Adipocyte (in vitro differentiated cells): Measurements from ENCODE around the gene ZCWPW1.

ENCODE experiments used
- DNase-seq: peaks from one replicate; pipeline ENCODE4 v3.0.0-alpha.2; 2015; ENCODE audit warnings: low read depth
- H3K27me3 ChIP-seq: replicated peaks from 2 replicates; pipeline ENCODE4 v1.7.0; 2013; ENCODE audit warnings: mild to moderate bottlenecking, low read length, moderate library complexity; ENCODE audit not compliant: control insufficient read depth, insufficient read depth
- H3K36me3 ChIP-seq: 2 replicates; pipeline ENCODE4 v1.7.0; 2013; ENCODE audit warnings: low read length, mild to moderate bottlenecking, moderate library complexity; ENCODE audit not compliant: control insufficient read depth, insufficient read depth, severe bottlenecking
- H3K4me1 ChIP-seq: 2 replicates; pipeline ENCODE4 v1.7.0; 2013; ENCODE audit warnings: mild to moderate bottlenecking, low read length, moderate library complexity; ENCODE audit not compliant: control insufficient read depth, insufficient read depth
- H3K4me3 ChIP-seq: 2 replicates; pipeline ENCODE4 v1.7.0; 2013; ENCODE audit warnings: mild to moderate bottlenecking, low read length, moderate library complexity
- H3K9ac ChIP-seq: 2 replicates; pipeline ENCODE4 v1.7.0; 2013; ENCODE audit warnings: mild to moderate bottlenecking, low read length, moderate library complexity
- H3K9me3 ChIP-seq: 2 replicates; pipeline ENCODE4 v1.7.0; 2013; ENCODE audit warnings: mild to moderate bottlenecking, low read length, moderate library complexity; ENCODE audit not compliant: control insufficient read depth

ZCWPW1 gene

DNA sequence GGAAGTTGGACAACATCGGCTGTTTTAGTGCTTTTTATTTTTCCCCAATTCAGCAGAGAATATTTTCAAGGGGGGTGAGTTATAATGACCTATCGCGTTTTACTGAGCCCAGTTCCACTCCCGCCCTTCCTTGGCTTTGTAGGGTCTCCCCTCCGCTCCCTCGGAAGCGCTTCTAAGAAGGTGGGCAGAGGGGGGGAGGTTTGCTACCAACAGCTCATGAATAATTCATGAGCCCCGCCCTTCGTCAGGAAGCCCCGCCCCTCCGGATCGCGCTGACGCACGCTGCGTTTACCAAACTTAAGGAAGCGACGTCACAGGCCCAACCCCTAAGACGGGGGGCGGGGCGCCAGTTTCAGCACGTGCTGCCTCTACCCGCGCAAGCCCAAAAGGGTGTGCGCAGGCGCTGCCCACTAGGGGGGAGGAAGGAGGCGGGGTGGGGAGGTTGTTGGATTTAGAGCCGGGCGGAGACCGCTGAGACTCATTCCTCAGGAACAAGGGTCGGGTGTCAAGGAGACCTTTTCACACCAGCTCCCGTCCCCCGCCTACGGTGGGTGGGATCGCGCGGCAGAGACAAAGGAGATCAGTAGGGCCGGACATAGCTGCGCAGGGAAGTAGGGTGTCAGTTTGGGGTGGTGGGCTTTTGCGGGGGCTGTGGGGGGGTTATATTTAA, 599 bp upstream of the ZCWPW1 start:
- peak overlapping the region; percentile 95 for H3K9ac ChIP-seq
- no peaks in the 10 kb centered on the region for H3K27me3 ChIP-seq
- peaks cover 24% of the 10 kb centered on the region for H3K36me3 ChIP-seq
- peak overlapping the region; percentile 98 for H3K4me3 ChIP-seq
- DNase-seq: peak; percentile 100
- H3K9me3 ChIP-seq: no peaks in the 10 kb centered on the region
- H3K4me1 ChIP-seq: peaks cover 28% of the 10 kb centered on the region

DNA sequence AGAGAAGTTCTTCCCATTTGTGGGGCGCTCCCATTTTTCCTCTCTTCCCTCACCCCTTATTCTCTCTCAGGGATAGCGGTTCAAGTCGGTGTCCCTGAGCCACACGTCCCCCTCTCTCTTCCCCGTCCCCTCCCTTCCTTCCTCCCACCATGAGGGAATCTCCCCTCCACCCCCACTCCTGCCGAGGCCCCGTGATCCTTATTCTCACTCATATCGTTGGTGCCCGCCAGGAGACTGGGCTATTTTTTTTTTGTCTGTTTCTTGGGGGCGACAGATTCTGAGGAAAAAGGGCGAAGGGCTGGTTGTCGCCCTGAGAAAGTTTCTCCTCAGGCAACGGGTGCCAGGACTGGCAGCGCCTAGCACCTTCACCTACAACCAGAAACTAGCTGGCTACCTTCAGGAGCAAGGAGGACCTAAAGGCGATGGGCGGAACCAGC, 723 bp downstream of the ZCWPW1 start:
- Histone ChIP-seq H3K27me3 (no peaks in the 10 kb centered on the region), H3K4me3 (peak overlapping the region; percentile 98), H3K9ac (peak overlapping the region; percentile 95), H3K9me3 (no peaks in the 10 kb centered on the region), H3K4me1 (peaks cover 28% of the 10 kb centered on the region), H3K36me3 (peaks cover 11% of the 10 kb centered on the region)
- no peak for DNase-seq

DNA sequence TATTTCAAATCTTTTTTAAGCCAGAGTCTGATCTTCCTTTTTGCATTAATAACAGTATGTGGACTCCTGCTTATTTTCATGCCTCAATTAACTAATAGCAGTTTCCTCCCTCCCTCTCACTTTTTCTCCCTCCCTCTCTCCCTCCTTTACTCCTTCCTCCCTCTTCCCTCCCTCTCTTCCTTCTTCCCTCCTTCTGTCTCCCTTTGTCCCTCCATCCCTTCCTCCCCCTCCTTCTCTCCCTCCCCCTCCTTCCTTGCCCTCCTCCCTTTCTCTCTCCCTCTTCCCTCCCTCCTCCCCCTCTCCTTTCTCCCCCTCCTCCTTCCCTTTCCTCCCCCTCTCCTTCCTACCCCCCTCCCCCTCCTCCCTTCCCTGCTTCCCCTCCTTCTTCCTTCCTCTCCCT, 2.0 kb downstream of the ZCWPW1 start:
- H3K4me1 ChIP-seq: peaks cover 17% of the 10 kb centered on the region
- no peak for DNase-seq
- peaks cover 1% of the 10 kb centered on the region for H3K36me3 ChIP-seq
- H3K9ac ChIP-seq: no peak overlapping the region
- H3K4me3 ChIP-seq: no peak overlapping the region
- H3K9me3 ChIP-seq: no peaks in the 10 kb centered on the region
- no peaks in the 10 kb centered on the region for H3K27me3 ChIP-seq

DNA sequence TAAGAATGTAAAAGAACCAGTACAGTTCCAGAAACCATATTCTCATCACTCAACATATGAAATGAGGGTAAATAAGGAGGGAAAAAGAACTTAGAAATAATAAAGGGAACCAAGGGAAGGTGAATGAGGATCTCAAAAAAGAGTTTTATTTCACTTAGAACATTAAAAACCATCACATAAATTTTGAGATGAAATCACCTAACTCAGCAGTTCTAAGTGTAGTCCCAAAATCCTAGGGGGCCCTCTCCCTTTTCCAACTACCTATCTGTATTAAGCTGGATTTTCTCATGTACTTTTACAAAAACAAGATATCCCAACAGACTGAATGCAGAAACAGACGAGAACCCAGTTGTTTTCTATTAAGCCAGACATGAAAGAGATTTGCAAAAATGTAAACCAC, 3.2 kb downstream of the ZCWPW1 start:
- no peak overlapping the region for H3K9ac ChIP-seq
- H3K4me1 ChIP-seq: peaks cover 5% of the 10 kb centered on the region
- no peak for DNase-seq

DNA sequence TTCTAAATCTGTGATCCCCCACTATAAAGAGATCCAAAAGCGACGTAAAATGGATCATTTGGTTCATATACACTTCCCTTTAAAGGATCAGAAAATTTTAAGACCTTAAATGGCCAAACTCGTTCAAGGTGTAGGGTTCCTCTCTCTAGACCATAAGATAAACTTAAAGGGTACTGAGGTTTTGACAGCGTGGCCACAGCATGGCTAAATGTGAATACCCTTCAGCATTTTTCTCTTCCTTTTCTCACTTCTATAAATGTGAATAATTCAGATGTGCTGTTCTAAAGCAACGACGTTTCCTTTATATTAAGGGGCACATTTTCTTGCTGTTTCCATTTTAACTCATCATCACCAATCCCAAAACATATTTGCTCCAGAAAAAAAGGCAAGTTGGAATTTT, 5.2 kb downstream of the ZCWPW1 start:
- peaks cover 20% of the 10 kb centered on the region for H3K4me1 ChIP-seq
- H3K4me3 ChIP-seq: no peak overlapping the region
- no peaks in the 10 kb centered on the region for H3K27me3 ChIP-seq
- H3K9ac ChIP-seq: no peak overlapping the region
- no peaks in the 10 kb centered on the region for H3K9me3 ChIP-seq
- DNase-seq: no peak
- no peaks in the 10 kb centered on the region for H3K36me3 ChIP-seq

More for the DNA sequence above, 3.2 kb downstream of the ZCWPW1 start:
- Histone ChIP-seq H3K9me3 (no peaks in the 10 kb centered on the region), H3K36me3 (no peaks in the 10 kb centered on the region), H3K27me3 (no peaks in the 10 kb centered on the region), H3K4me3 (no peak overlapping the region)

DNA sequence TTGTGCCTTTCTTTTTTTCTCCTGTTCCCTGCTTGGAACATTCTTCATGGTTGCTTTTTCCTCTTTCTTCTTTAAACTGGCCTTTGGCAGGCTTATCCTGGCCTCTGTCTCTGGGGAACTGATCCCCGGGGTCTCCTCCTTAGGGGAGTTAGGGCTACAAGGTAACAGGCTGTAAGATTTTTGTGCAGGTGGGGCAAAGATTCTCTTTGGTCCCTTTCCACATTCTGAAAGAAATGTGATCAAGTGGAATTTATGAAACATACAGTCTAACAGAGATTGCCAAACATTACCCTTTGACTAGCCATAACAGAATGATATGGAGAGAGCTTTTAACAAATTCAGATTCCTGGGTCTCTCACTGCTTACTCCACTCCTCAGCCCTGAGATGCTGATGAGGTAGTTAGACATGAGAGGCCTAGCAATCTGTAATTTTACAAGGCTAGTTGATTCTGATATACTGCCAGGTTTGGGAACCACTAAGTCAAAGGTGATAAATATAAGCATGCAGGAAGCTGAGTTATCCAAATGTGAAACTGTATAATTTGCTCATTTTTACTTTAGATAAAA, 8.8 kb downstream of the ZCWPW1 start:
- H3K36me3 ChIP-seq: peaks cover 4% of the 10 kb centered on the region
- no peaks in the 10 kb centered on the region for H3K27me3 ChIP-seq
- DNase-seq: no peak
- H3K4me3 ChIP-seq: no peak overlapping the region
- H3K9me3 ChIP-seq: no peaks in the 10 kb centered on the region
- H3K4me1 ChIP-seq: peaks cover 14% of the 10 kb centered on the region
- H3K9ac ChIP-seq: no peak overlapping the region

DNA sequence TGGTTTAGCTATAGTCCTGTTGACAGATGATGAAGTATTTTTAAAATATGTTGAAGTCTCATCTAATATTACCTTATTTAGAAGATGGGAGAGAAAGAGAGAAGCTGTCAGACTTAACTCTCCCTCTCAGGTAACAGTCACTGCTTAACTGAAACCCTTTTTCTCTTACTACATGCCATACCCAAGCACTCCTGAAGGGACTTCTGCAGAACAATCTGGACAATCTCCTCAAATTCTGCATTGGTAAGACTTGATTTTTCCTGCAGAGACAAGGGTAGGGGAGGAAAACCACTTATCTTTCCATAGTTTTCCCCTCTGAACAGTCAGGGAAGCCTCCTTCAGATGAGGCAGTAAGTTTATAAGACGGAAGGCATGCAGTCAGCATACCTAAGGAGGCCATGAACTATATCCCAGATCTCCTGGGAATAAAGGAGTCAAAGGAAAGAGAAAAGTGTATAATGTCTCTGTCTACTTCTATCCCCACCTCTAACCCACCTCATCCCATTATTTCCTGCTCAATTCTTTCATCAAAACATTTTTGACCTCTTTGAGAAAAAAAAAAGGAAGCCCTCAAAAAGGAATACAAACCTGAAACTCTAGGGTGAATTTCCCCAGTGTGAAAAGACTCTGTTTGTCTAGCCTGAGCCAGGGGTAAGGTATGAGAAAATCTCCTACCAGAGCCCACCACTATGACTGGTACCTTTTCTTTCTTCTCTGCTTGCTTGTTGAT, 9.4 kb downstream of the ZCWPW1 start:
- no peaks in the 10 kb centered on the region for H3K27me3 ChIP-seq
- H3K36me3 ChIP-seq: peaks cover 4% of the 10 kb centered on the region
- peak; percentile 53 for DNase-seq
- peaks cover 14% of the 10 kb centered on the region for H3K4me1 ChIP-seq
- no peaks in the 10 kb centered on the region for H3K9me3 ChIP-seq
- no peak overlapping the region for H3K4me3 ChIP-seq
- no peak overlapping the region for H3K9ac ChIP-seq

DNA sequence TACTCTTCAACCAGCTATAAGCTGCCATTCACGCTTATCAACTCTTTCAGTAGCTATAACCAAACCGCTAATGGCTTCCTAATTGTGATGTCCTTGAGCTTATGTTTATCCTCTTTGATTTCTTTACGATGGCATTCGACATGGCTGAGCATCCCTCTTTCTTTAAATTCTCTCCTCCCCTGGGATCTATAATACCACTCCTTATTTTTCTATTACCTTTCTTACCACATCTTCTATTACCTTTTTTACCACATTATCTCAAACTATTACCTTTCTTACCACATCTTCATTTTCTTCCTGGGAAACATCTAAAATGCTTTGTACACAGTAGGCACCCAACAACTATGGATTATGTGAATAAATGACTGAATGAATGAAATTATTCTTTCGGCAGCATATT, 13.1 kb downstream of the ZCWPW1 start:
- Histone ChIP-seq H3K9ac (no peak overlapping the region), H3K36me3 (peaks cover 4% of the 10 kb centered on the region), H3K4me1 (peaks cover 14% of the 10 kb centered on the region), H3K27me3 (peaks cover 4% of the 10 kb centered on the region), H3K9me3 (no peaks in the 10 kb centered on the region), H3K4me3 (no peak overlapping the region)
- DNase-seq: no peak

DNA sequence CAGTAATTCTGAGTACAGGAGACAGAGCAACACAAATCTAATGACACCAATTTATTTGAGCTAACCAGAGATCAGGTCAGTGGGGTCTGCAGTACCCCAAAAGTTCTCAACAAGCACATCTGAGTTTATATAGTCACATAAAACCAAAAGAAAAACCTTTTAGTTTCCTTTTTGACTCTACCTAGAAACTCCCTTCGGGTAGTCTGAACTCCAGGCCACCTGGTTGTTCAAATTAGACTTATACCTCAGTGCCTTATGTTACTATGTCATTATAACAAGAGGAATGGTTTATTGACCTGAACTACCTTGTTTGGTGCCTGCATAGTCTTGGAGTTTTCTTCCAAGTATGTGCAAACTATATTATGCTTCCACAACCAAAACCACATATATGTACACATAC, 14.6 kb downstream of the ZCWPW1 start:
- peaks cover 1% of the 10 kb centered on the region for H3K4me1 ChIP-seq
- H3K4me3 ChIP-seq: no peak overlapping the region
- H3K36me3 ChIP-seq: peaks cover 4% of the 10 kb centered on the region
- no peaks in the 10 kb centered on the region for H3K9me3 ChIP-seq
- H3K9ac ChIP-seq: no peak overlapping the region
- no peak for DNase-seq
- peaks cover 13% of the 10 kb centered on the region for H3K27me3 ChIP-seq

DNA sequence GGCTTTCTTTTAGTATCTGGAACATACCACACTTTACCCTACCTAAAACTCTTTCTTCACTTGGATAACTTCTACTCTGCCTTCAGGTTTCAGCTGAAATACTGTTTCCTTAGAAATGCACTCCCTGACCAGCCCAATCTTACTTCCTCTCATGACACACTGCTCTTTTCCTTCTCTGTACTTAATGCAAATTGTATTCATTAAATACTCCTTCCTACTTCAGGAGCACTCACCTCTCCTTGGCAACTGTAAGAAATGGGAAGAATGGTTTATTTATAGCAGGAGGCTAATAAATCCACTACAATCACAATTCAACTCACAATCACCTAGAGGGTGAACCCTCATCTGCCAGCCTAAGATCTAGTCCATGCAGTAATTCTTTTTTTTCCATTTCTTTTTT, 15.2 kb downstream of the ZCWPW1 start:
- Histone ChIP-seq H3K9me3 (no peaks in the 10 kb centered on the region), H3K4me3 (no peak overlapping the region), H3K4me1 (no peaks in the 10 kb centered on the region), H3K27me3 (peaks cover 13% of the 10 kb centered on the region), H3K36me3 (peaks cover 4% of the 10 kb centered on the region), H3K9ac (no peak overlapping the region)
- no peak for DNase-seq

DNA sequence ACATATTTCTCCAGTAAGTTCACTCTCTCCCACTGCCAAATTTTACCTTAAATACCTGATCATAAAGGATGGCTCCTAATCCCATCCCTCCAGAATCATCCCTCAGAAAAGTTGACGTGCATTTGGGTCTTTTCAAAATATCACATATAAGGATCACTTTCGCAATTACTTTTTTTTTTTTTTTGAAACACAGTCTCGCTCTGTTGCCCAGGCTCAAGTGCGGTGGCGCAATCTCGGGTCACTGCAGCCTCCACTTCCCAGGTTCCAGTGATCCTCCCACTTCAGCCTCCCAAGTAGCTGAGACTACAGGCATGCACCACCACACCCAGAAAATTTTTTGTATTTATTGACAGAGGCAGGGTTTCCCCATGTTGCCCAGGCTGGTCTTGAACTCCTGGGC, 17.4 kb downstream of the ZCWPW1 start:
- Histone ChIP-seq H3K9me3 (no peaks in the 10 kb centered on the region), H3K36me3 (peaks cover 4% of the 10 kb centered on the region), H3K27me3 (peaks cover 13% of the 10 kb centered on the region), H3K9ac (no peak overlapping the region), H3K4me3 (no peak overlapping the region), H3K4me1 (peaks cover 13% of the 10 kb centered on the region)
- no peak for DNase-seq
